WTC11 (cell line): ENCODE results near the gene CEP192. TPM values are rescaled to one million over a fixed set of nuclear protein-coding genes. Genes with fewer than 3 reads are reported as not detected.

Source experiments
- ATAC-seq: fragments of 200-7000 bp; cut with Tn5 transposase; 2 replicates; pipeline ENCODE4 v1.10.0; 2021; ENCODE audit warnings: mild to moderate bottlenecking, moderate library complexity
- CTCF ChIA-PET: fragments of 300-600 bp; sonication (Branson Sonifier 250); formaldehyde crosslinking; loops from one replicate; lab custom pipeline; 2021; ENCODE audit warnings: antibody characterized with exemption; lab: Charles Lee
- POLR2A ChIA-PET: fragments of 350-600 bp; sonication (Branson Sonifier 250); formaldehyde crosslinking; loops from one replicate; lab custom pipeline; 2021; ENCODE audit warnings: antibody characterized with exemption; lab: Charles Lee
- DNase-seq: peaks from one replicate; pipeline ENCODE4 v3.0.0; 2021; ENCODE audit warnings: low spot score
- H3K27ac Mint-ChIP-seq: 2 replicates; pipeline ENCODE4 v1.8.0; 2021; ENCODE audit warnings: mixed read lengths
- H3K27me3 Mint-ChIP-seq: 2 replicates; pipeline ENCODE4 v1.8.0; 2021; ENCODE audit warnings: low read depth, mild to moderate bottlenecking, moderate library complexity, mixed read lengths
- H3K36me3 Mint-ChIP-seq: 2 replicates; pipeline ENCODE4 v1.8.0; 2021; ENCODE audit warnings: mixed read lengths
- H3K4me1 Mint-ChIP-seq: 2 replicates; pipeline ENCODE4 v1.8.0; 2022; ENCODE audit warnings: mixed read lengths
- H3K4me3 Mint-ChIP-seq: 2 replicates; pipeline ENCODE4 v1.8.0; 2021; ENCODE audit warnings: mild to moderate bottlenecking, moderate library complexity, mixed read lengths
- H3K9me3 Mint-ChIP-seq: 2 replicates; pipeline ENCODE4 v1.8.0; 2021; ENCODE audit warnings: mixed read lengths
- CBFB ChIP-seq: sonication (generic); formaldehyde crosslinking; IDR thresholded peaks from 2 replicates; pipeline ENCODE4 v1.8.1; 2022; ENCODE audit warnings: mild to moderate bottlenecking, low read depth, missing genetic modification reagents
- CREM ChIP-seq: sonication (generic); formaldehyde crosslinking; IDR thresholded peaks from 2 replicates; pipeline ENCODE4 v1.8.1; 2022; ENCODE audit warnings: mild to moderate bottlenecking, missing genetic modification reagents, moderate library complexity
- ELF4 ChIP-seq: sonication (generic); formaldehyde crosslinking; IDR thresholded peaks from 2 replicates; pipeline ENCODE4 v1.8.1; 2022; ENCODE audit warnings: low read depth, mild to moderate bottlenecking, moderate library complexity, missing genetic modification reagents
- ETV6 ChIP-seq: sonication (generic); formaldehyde crosslinking; IDR thresholded peaks from 2 replicates; pipeline ENCODE4 v1.8.1; 2022; ENCODE audit warnings: mild to moderate bottlenecking, missing genetic modification reagents
- PRRX2 ChIP-seq: fragments of 250-450 bp; sonication (Bioruptor Pico); IDR thresholded peaks from 2 replicates; pipeline ENCODE4 v1.8.0; 2021; ENCODE audit warnings: mild to moderate bottlenecking
- RORB ChIP-seq: fragments of 250-450 bp; sonication (Bioruptor Pico); IDR thresholded peaks from 2 replicates; pipeline ENCODE4 v1.9.0; 2021; ENCODE audit warnings: mild to moderate bottlenecking
- ZNF138 ChIP-seq: sonication (generic); formaldehyde crosslinking; conservative IDR thresholded peaks from 2 replicates; pipeline ENCODE4 v1.8.1; 2022; ENCODE audit warnings: mild to moderate bottlenecking, moderate library complexity, missing genetic modification reagents
- total RNA-seq: library from RNA; stranded (reverse); gene quantifications from 3 replicates; pipeline ENCODE4 v1.2.3, GENCODE V29; 2021
- TF ChIP-seq, protein P1 (sequence below): fragments of 250-450 bp; sonication (Bioruptor Pico); IDR thresholded peaks from 2 replicates; pipeline ENCODE4 v2.1.2; 2022; ENCODE audit warnings: mild to moderate bottlenecking, moderate library complexity
- TF ChIP-seq, protein P2 (sequence below): sonication (generic); formaldehyde crosslinking; conservative IDR thresholded peaks from 2 replicates; pipeline ENCODE4 v1.8.1; 2023; ENCODE audit warnings: mild to moderate bottlenecking, low read depth, missing genetic modification reagents, moderate library complexity
- TF ChIP-seq, protein P3 (sequence below): sonication (generic); formaldehyde crosslinking; IDR thresholded peaks from 2 replicates; pipeline ENCODE4 v1.8.0; 2023; ENCODE audit warnings: missing genetic modification reagents, mild to moderate bottlenecking, borderline replicate concordance
- TF ChIP-seq, protein P4 (sequence below): sonication (generic); formaldehyde crosslinking; IDR thresholded peaks from 2 replicates; pipeline ENCODE4 v1.8.1; 2022; ENCODE audit warnings: mild to moderate bottlenecking, missing genetic modification reagents, moderate library complexity, borderline replicate concordance
- TF ChIP-seq, protein P5 (sequence below): sonication (generic); formaldehyde crosslinking; IDR thresholded peaks from 2 replicates; pipeline ENCODE4 v1.8.1; 2022; ENCODE audit warnings: low read depth, mild to moderate bottlenecking, moderate library complexity, missing genetic modification reagents, borderline replicate concordance
- TF ChIP-seq, protein P6 (sequence below): sonication (generic); formaldehyde crosslinking; IDR thresholded peaks from 2 replicates; pipeline ENCODE4 v1.8.1; 2023; ENCODE audit warnings: mild to moderate bottlenecking, moderate library complexity, missing genetic modification reagents
- TF ChIP-seq, protein P7 (sequence below): sonication (generic); formaldehyde crosslinking; IDR thresholded peaks from 2 replicates; pipeline ENCODE4 v1.8.0; 2022; ENCODE audit warnings: mild to moderate bottlenecking, missing genetic modification reagents
- TF ChIP-seq, protein P8 (sequence below): fragments of 250-450 bp; sonication (Bioruptor Pico); IDR thresholded peaks from 2 replicates; pipeline ENCODE4 v1.9.0; 2021; ENCODE audit warnings: mild to moderate bottlenecking

CEP192 gene
- total RNA-seq, 1 experiment from 2014 or later: 25.4 TPM

DNA sequence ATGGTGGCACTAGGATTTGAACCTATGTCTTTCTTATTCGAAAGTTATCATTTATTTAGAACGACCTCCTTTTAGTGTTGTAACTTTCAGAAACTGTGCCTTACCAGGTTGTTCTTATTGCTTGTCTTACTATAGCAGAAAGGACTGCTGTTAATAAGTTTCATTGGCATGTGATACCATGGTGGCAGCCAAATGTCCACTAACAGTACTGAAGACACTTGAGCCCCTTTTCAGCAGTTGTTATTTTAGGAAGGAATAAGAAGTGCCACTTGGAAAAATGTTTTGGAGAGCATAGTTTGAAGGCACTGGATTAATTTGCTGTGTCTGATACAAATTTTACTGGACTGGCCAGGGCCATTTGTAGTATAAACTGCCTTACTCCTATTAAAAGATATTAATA is 37.7 kb downstream of the CEP192 start:
- DNase-seq: no peak
- no peaks in the 10 kb centered on the region for H3K4me1 Mint-ChIP-seq
- CTCF ChIA-PET: no interaction called here
- no peak overlapping the region for H3K4me3 Mint-ChIP-seq
- no peak overlapping the region for H3K27ac Mint-ChIP-seq
- TF ChIP-seq CREM (CRISPR knock-in tag) (no peak), ETV6 (CRISPR knock-in tag) (no peak), PRRX2 (CRISPR knock-in tag) (no peak), CBFB (CRISPR knock-in tag) (no peak), RORB (CRISPR knock-in tag) (no peak), ELF4 (CRISPR knock-in tag) (no peak), ZNF138 (CRISPR knock-in tag) (no peak)
- TF ChIP-seq, protein P1, sequence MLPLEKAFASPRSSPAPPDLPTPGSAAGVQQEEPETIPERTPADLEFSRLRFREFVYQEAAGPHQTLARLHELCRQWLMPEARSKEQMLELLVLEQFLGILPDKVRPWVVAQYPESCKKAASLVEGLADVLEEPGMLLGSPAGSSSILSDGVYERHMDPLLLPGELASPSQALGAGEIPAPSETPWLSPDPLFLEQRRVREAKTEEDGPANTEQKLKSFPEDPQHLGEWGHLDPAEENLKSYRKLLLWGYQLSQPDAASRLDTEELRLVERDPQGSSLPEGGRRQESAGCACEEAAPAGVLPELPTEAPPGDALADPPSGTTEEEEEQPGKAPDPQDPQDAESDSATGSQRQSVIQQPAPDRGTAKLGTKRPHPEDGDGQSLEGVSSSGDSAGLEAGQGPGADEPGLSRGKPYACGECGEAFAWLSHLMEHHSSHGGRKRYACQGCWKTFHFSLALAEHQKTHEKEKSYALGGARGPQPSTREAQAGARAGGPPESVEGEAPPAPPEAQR: no peak
- TF ChIP-seq, protein P2, sequence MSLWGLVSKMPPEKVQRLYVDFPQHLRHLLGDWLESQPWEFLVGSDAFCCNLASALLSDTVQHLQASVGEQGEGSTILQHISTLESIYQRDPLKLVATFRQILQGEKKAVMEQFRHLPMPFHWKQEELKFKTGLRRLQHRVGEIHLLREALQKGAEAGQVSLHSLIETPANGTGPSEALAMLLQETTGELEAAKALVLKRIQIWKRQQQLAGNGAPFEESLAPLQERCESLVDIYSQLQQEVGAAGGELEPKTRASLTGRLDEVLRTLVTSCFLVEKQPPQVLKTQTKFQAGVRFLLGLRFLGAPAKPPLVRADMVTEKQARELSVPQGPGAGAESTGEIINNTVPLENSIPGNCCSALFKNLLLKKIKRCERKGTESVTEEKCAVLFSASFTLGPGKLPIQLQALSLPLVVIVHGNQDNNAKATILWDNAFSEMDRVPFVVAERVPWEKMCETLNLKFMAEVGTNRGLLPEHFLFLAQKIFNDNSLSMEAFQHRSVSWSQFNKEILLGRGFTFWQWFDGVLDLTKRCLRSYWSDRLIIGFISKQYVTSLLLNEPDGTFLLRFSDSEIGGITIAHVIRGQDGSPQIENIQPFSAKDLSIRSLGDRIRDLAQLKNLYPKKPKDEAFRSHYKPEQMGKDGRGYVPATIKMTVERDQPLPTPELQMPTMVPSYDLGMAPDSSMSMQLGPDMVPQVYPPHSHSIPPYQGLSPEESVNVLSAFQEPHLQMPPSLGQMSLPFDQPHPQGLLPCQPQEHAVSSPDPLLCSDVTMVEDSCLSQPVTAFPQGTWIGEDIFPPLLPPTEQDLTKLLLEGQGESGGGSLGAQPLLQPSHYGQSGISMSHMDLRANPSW: no peak
- TF ChIP-seq, protein P3, sequence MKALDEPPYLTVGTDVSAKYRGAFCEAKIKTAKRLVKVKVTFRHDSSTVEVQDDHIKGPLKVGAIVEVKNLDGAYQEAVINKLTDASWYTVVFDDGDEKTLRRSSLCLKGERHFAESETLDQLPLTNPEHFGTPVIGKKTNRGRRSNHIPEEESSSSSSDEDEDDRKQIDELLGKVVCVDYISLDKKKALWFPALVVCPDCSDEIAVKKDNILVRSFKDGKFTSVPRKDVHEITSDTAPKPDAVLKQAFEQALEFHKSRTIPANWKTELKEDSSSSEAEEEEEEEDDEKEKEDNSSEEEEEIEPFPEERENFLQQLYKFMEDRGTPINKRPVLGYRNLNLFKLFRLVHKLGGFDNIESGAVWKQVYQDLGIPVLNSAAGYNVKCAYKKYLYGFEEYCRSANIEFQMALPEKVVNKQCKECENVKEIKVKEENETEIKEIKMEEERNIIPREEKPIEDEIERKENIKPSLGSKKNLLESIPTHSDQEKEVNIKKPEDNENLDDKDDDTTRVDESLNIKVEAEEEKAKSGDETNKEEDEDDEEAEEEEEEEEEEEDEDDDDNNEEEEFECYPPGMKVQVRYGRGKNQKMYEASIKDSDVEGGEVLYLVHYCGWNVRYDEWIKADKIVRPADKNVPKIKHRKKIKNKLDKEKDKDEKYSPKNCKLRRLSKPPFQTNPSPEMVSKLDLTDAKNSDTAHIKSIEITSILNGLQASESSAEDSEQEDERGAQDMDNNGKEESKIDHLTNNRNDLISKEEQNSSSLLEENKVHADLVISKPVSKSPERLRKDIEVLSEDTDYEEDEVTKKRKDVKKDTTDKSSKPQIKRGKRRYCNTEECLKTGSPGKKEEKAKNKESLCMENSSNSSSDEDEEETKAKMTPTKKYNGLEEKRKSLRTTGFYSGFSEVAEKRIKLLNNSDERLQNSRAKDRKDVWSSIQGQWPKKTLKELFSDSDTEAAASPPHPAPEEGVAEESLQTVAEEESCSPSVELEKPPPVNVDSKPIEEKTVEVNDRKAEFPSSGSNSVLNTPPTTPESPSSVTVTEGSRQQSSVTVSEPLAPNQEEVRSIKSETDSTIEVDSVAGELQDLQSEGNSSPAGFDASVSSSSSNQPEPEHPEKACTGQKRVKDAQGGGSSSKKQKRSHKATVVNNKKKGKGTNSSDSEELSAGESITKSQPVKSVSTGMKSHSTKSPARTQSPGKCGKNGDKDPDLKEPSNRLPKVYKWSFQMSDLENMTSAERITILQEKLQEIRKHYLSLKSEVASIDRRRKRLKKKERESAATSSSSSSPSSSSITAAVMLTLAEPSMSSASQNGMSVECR: no peak
- TF ChIP-seq, protein P4, sequence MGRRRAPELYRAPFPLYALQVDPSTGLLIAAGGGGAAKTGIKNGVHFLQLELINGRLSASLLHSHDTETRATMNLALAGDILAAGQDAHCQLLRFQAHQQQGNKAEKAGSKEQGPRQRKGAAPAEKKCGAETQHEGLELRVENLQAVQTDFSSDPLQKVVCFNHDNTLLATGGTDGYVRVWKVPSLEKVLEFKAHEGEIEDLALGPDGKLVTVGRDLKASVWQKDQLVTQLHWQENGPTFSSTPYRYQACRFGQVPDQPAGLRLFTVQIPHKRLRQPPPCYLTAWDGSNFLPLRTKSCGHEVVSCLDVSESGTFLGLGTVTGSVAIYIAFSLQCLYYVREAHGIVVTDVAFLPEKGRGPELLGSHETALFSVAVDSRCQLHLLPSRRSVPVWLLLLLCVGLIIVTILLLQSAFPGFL (CRISPR knock-in tag): no peak
- TF ChIP-seq, protein P5, sequence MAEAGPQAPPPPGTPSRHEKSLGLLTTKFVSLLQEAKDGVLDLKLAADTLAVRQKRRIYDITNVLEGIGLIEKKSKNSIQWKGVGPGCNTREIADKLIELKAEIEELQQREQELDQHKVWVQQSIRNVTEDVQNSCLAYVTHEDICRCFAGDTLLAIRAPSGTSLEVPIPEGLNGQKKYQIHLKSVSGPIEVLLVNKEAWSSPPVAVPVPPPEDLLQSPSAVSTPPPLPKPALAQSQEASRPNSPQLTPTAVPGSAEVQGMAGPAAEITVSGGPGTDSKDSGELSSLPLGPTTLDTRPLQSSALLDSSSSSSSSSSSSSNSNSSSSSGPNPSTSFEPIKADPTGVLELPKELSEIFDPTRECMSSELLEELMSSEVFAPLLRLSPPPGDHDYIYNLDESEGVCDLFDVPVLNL (CRISPR knock-in tag): no peak
- TF ChIP-seq, protein P6, sequence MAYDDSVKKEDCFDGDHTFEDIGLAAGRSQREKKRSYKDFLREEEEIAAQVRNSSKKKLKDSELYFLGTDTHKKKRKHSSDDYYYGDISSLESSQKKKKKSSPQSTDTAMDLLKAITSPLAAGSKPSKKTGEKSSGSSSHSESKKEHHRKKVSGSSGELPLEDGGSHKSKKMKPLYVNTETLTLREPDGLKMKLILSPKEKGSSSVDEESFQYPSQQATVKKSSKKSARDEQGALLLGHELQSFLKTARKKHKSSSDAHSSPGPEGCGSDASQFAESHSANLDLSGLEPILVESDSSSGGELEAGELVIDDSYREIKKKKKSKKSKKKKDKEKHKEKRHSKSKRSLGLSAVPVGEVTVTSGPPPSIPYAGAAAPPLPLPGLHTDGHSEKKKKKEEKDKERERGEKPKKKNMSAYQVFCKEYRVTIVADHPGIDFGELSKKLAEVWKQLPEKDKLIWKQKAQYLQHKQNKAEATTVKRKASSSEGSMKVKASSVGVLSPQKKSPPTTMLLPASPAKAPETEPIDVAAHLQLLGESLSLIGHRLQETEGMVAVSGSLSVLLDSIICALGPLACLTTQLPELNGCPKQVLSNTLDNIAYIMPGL (CRISPR knock-in tag): no peak
- TF ChIP-seq, protein P7, sequence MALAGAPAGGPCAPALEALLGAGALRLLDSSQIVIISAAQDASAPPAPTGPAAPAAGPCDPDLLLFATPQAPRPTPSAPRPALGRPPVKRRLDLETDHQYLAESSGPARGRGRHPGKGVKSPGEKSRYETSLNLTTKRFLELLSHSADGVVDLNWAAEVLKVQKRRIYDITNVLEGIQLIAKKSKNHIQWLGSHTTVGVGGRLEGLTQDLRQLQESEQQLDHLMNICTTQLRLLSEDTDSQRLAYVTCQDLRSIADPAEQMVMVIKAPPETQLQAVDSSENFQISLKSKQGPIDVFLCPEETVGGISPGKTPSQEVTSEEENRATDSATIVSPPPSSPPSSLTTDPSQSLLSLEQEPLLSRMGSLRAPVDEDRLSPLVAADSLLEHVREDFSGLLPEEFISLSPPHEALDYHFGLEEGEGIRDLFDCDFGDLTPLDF (CRISPR knock-in tag): no peak
- TF ChIP-seq, protein P8, sequence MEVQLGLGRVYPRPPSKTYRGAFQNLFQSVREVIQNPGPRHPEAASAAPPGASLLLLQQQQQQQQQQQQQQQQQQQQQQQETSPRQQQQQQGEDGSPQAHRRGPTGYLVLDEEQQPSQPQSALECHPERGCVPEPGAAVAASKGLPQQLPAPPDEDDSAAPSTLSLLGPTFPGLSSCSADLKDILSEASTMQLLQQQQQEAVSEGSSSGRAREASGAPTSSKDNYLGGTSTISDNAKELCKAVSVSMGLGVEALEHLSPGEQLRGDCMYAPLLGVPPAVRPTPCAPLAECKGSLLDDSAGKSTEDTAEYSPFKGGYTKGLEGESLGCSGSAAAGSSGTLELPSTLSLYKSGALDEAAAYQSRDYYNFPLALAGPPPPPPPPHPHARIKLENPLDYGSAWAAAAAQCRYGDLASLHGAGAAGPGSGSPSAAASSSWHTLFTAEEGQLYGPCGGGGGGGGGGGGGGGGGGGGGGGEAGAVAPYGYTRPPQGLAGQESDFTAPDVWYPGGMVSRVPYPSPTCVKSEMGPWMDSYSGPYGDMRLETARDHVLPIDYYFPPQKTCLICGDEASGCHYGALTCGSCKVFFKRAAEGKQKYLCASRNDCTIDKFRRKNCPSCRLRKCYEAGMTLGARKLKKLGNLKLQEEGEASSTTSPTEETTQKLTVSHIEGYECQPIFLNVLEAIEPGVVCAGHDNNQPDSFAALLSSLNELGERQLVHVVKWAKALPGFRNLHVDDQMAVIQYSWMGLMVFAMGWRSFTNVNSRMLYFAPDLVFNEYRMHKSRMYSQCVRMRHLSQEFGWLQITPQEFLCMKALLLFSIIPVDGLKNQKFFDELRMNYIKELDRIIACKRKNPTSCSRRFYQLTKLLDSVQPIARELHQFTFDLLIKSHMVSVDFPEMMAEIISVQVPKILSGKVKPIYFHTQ (CRISPR knock-in tag): no peak
- POLR2A ChIA-PET: no interaction called here
- peaks cover 42% of the 10 kb centered on the region for H3K36me3 Mint-ChIP-seq
- no peak for ATAC-seq
- H3K9me3 Mint-ChIP-seq: no peaks in the 10 kb centered on the region
- no peaks in the 10 kb centered on the region for H3K27me3 Mint-ChIP-seq
